MM.1S (cell line): ENCODE data around the gene NEGR1.

ENCODE experiments used
- DNase-seq: peaks from one replicate; pipeline ENCODE4 v3.0.0-alpha.2; 2015
- H2AFZ ChIP-seq: fragments of 300-600 bp; sonication (generic); 2 replicates; pipeline ENCODE4 v1.6.0; 2016; ENCODE audit warnings: antibody characterized with exemption, low read length
- H3F3A ChIP-seq: fragments of 300-600 bp; sonication (generic); 2 replicates; pipeline ENCODE4 v1.6.1; 2016; ENCODE audit warnings: mild to moderate bottlenecking, antibody characterized with exemption, low read length, moderate library complexity, mixed read lengths; ENCODE audit not compliant: insufficient read depth
- H3K27ac ChIP-seq: fragments of 300-600 bp; sonication (generic); 2 replicates; pipeline ENCODE4 v1.5.1; 2016; ENCODE audit warnings: mild to moderate bottlenecking, low read length
- H3K27me3 ChIP-seq: fragments of 300-600 bp; sonication (generic); replicated peaks from 2 replicates; pipeline ENCODE4 v1.6.0; 2016; ENCODE audit warnings: low read length; ENCODE audit not compliant: insufficient read depth
- H3K36me3 ChIP-seq: fragments of 300-600 bp; sonication (generic); replicated peaks from 2 replicates; pipeline ENCODE4 v1.6.1; 2016; ENCODE audit warnings: mild to moderate bottlenecking, low read length, mixed read lengths; ENCODE audit not compliant: insufficient read depth
- H3K4me1 ChIP-seq: fragments of 300-600 bp; sonication (generic); 2 replicates; pipeline ENCODE4 v1.6.1; 2016; ENCODE audit warnings: low read length, mixed read lengths
- H3K4me2 ChIP-seq: fragments of 300-600 bp; sonication (generic); 2 replicates; pipeline ENCODE4 v1.6.0; 2016; ENCODE audit warnings: low read depth, low read length
- H3K4me3 ChIP-seq: fragments of 300-600 bp; sonication (generic); 2 replicates; pipeline ENCODE4 v1.5.1; 2016; ENCODE audit warnings: low read length, mixed read lengths
- H3K79me2 ChIP-seq: fragments of 300-600 bp; sonication (generic); 2 replicates; pipeline ENCODE4 v1.6.1; 2016; ENCODE audit warnings: mixed run types, low read length, mixed read lengths
- H3K9ac ChIP-seq: fragments of 300-600 bp; sonication (generic); 2 replicates; pipeline ENCODE4 v1.6.1; 2016; ENCODE audit warnings: low read length, mixed read lengths
- H3K9me2 ChIP-seq: fragments of 300-600 bp; sonication (generic); replicated peaks from 2 replicates; pipeline ENCODE4 v1.6.1; 2016; ENCODE audit warnings: mild to moderate bottlenecking, low read length, mixed read lengths; ENCODE audit not compliant: insufficient read depth
- H3K9me3 ChIP-seq: fragments of 300-600 bp; sonication (generic); replicated peaks from 2 replicates; pipeline ENCODE4 v1.6.1; 2016; ENCODE audit warnings: mild to moderate bottlenecking, low read length, mixed read lengths; ENCODE audit not compliant: insufficient read depth
- H4K20me1 ChIP-seq: fragments of 300-600 bp; sonication (generic); 2 replicates; pipeline ENCODE4 v1.6.1; 2016; ENCODE audit warnings: mild to moderate bottlenecking, low read length, moderate library complexity, mixed read lengths; ENCODE audit not compliant: insufficient read depth
- CTCF ChIP-seq: fragments of 300-600 bp; sonication (generic); IDR thresholded peaks from 2 replicates; pipeline ENCODE4 v1.5.1; 2016; ENCODE audit warnings: antibody characterized with exemption, low read length, mixed read lengths
- EZH2 ChIP-seq: fragments of 300-600 bp; sonication (generic); optimal IDR thresholded peaks from 2 replicates; pipeline ENCODE3; 2017; ENCODE audit warnings: low read depth, mild to moderate bottlenecking, antibody characterized with exemption, low read length, mixed read lengths
- EZH2phosphoT487 ChIP-seq: fragments of 300-600 bp; sonication (generic); IDR thresholded peaks from 2 replicates; pipeline ENCODE4 v1.6.1; 2018; ENCODE audit warnings: antibody characterized with exemption, low read length

Gene NEGR1

GRCh38 chr1:71422221-71422620 is 860.1 kb downstream of the NEGR1 start:
- Histone ChIP-seq H2AFZ (no peak overlapping the region), H3K4me2 (no peak overlapping the region), H3K9me3 (no peaks in the 10 kb centered on the region), H3K27me3 (no peaks in the 10 kb centered on the region), H3F3A (no peaks in the 10 kb centered on the region), H3K4me3 (no peak overlapping the region), H3K9me2 (no peaks in the 10 kb centered on the region), H3K36me3 (no peaks in the 10 kb centered on the region), H4K20me1 (no peaks in the 10 kb centered on the region), H3K79me2 (no peaks in the 10 kb centered on the region), H3K27ac (no peak overlapping the region), H3K9ac (no peak overlapping the region), H3K4me1 (no peaks in the 10 kb centered on the region)
- DNase-seq, result no peak
- TF ChIP-seq EZH2phosphoT487 (no peak), CTCF (no peak), EZH2 (no peak)

GRCh38 chr1:71417421-71417820 is 864.9 kb downstream of the NEGR1 start:
- no peak overlapping the region for H3K27ac ChIP-seq
- H3K36me3 ChIP-seq, result no peaks in the 10 kb centered on the region
- H3K27me3 ChIP-seq, result no peaks in the 10 kb centered on the region
- no peak for DNase-seq
- no peak overlapping the region for H3K4me2 ChIP-seq
- no peak overlapping the region for H3K4me3 ChIP-seq
- no peaks in the 10 kb centered on the region for H3K9me2 ChIP-seq
- H4K20me1 ChIP-seq, result no peaks in the 10 kb centered on the region
- no peak overlapping the region for H2AFZ ChIP-seq
- no peaks in the 10 kb centered on the region for H3K9me3 ChIP-seq
- H3K9ac ChIP-seq, result no peak overlapping the region
- no peaks in the 10 kb centered on the region for H3F3A ChIP-seq
- H3K79me2 ChIP-seq, result no peaks in the 10 kb centered on the region
- no peaks in the 10 kb centered on the region for H3K4me1 ChIP-seq
- no peak for TF ChIP-seq CTCF
- TF ChIP-seq EZH2phosphoT487, result no peak
- no peak for TF ChIP-seq EZH2

- H2AFZ ChIP-seq, result no peak overlapping the region
- H3K9me3 ChIP-seq, result no peaks in the 10 kb centered on the region
- H3K9me2 ChIP-seq, result no peaks in the 10 kb centered on the region
- H3K27ac ChIP-seq, result no peak overlapping the region
- H3K4me2 ChIP-seq, result no peak overlapping the region
- no peaks in the 10 kb centered on the region for H3F3A ChIP-seq
- no peak for DNase-seq
- H3K9ac ChIP-seq, result no peak overlapping the region
- no peaks in the 10 kb centered on the region for H3K4me1 ChIP-seq
- H4K20me1 ChIP-seq, result no peaks in the 10 kb centered on the region
- no peaks in the 10 kb centered on the region for H3K27me3 ChIP-seq
- no peak for TF ChIP-seq EZH2phosphoT487
- no peak for TF ChIP-seq EZH2
- no peak for TF ChIP-seq CTCF
- no peaks in the 10 kb centered on the region for H3K79me2 ChIP-seq
- H3K36me3 ChIP-seq, result no peaks in the 10 kb centered on the region
- no peak overlapping the region for H3K4me3 ChIP-seq
Observed at GRCh38 chr1:71414179-71414578, 868.2 kb downstream of the NEGR1 start.
